ENCODE data around the gene BICDL2.

The BICDL2 gene

GRCh38 chr16:2980227-2981176, 56.2 kb downstream of the BICDL2 start, which contains the start of gene PKMYT1:
Gene PKMYT1 (minus strand): TSS chr16:2980446. CDS start chr16:2979657, 789 bp downstream.
- DNase-seq, result peak; percentile 44

DNA sequence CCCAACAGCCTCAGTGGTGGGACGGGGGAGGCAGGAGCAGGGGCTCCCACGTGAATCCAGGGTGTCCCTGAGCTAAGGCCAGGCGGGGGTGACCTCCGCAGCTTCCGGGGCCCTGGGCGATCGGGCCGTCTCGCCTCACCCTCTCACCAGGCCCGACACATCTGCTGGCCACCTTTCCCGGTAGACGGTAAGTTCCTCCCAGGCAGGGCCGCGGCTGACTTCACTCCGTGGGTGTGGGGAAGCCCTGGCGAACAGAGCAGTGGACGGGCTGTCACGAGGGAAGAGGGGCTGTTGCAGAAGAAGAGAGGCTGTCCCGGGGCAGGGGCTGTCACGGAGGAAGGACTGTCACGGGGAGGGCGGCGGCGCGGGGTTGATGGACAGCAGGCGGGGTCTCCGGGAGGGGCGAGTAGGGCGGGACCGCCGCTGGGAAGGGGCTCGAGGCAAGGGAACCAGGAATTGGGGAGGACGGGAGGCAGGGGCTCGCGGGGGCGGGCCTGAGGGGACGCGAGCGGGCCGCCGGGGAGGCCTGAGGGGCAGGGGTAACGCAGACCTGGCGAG, 57.0 kb downstream of the BICDL2 start:
- DNase-seq, result no peak
